Stimulated activated CD8-positive, alpha-beta memory T cell treated with anti-CD3 and anti-CD28 coated beads, Interleukin-7, amount 100 ng/mL, for 4 hours (primary cell): ENCODE results near the gene MOB3A.
"Not testable (repeated sequence)": the region's sequence is repeated elsewhere in the genome, so short reads cannot be mapped to it uniquely, and the experiment has no call there.

Experiments
- DNase-seq, 2 donors: peaks; one replicate each; pipeline ENCODE4 v3.0.0-alpha.2; 2020; ENCODE audit warnings: low read depth in 2 of 2

MOB3A gene

GRCh38 chr19:2108251-2109016, 12.3 kb upstream of the MOB3A start:
- no peak for DNase-seq

- DNase-seq: no peak
Observed at GRCh38 chr19:2103045-2103707, 7.0 kb upstream of the MOB3A start.

GRCh38 chr19:2101417-2102335, 5.5 kb upstream of the MOB3A start:
- DNase-seq: no peak

- no peak for DNase-seq
Observed at GRCh38 chr19:2100719-2101061, 4.6 kb upstream of the MOB3A start.

GRCh38 chr19:2099937-2100718, 4.0 kb upstream of the MOB3A start:
- no peak for DNase-seq

GRCh38 chr19:2099054-2099501, 3.0 kb upstream of the MOB3A start:
- no peak for DNase-seq

GRCh38 chr19:2097886-2098327, 1.8 kb upstream of the MOB3A start:
- DNase-seq: no peak

- no peak for DNase-seq
Observed at GRCh38 chr19:2097203-2097885, 1.2 kb upstream of the MOB3A start.

GRCh38 chr19:2096480-2097202, 515 bp upstream of the MOB3A start, which contains the start of gene IZUMO4:
IZUMO4 (plus strand) TSS chr19:2096915; CDS start chr19:2096946, 31 bp downstream.
- peak; percentile 99 to 100 for DNase-seq

GRCh38 chr19:2091926-2092525, 4.1 kb downstream of the MOB3A start:
- not testable (repeated sequence) for DNase-seq

GRCh38 chr19:2089727-2090053, 6.4 kb downstream of the MOB3A start:
- DNase-seq: no peak

GRCh38 chr19:2089001-2089711, 7.0 kb downstream of the MOB3A start:
- no peak for DNase-seq

- DNase-seq: no peak
Observed at GRCh38 chr19:2087621-2088100, 8.5 kb downstream of the MOB3A start.

GRCh38 chr19:2086695-2087620, 9.2 kb downstream of the MOB3A start:
- DNase-seq: not testable (repeated sequence)

GRCh38 chr19:2084993-2085720, 11.0 kb downstream of the MOB3A start:
- peak; percentile 91 to 93 for DNase-seq

- peak; percentile 57 to 59 for DNase-seq
Observed at GRCh38 chr19:2083174-2083854, 12.8 kb downstream of the MOB3A start.
